NT2/D1 (cell line): ENCODE data around the gene GOT1.

Experiments used
- DNase-seq: peaks from one replicate; pipeline ENCODE4 v3.0.0-alpha.2; 2011; ENCODE audit warnings: low read depth, low spot score
- H3K27me3 ChIP-seq: 2 replicates; pipeline ENCODE4 v1.6.0; 2011; ENCODE audit warnings: mild to moderate bottlenecking; ENCODE audit not compliant: insufficient read length, insufficient read depth
- H3K36me3 ChIP-seq: 2 replicates; pipeline ENCODE4 v1.6.1; 2011; ENCODE audit warnings: mild to moderate bottlenecking, low read length, mixed read lengths; ENCODE audit not compliant: insufficient read depth, insufficient read length
- H3K4me1 ChIP-seq: 2 replicates; pipeline ENCODE4 v1.5.1; 2011; ENCODE audit not compliant: insufficient read depth, insufficient read length
- H3K4me3 ChIP-seq: 2 replicates; pipeline ENCODE4 v1.5.1; 2011; ENCODE audit warnings: low read depth; ENCODE audit not compliant: insufficient read length
- H3K9ac ChIP-seq: 2 replicates; pipeline ENCODE4 v1.6.0; 2011; ENCODE audit warnings: low read depth; ENCODE audit not compliant: insufficient read length
- H3K9me3 ChIP-seq: 2 replicates; pipeline ENCODE4 v1.5.1; 2011; ENCODE audit warnings: mild to moderate bottlenecking, low read length; ENCODE audit not compliant: insufficient read depth
- SUZ12 ChIP-seq: IDR thresholded peaks from 2 replicates; pipeline ENCODE4 v1.6.1; 2011; ENCODE audit not compliant: insufficient read length, insufficient read depth; ENCODE audit errors: extremely low read depth
- YY1 ChIP-seq: IDR thresholded peaks from 2 replicates; pipeline ENCODE4 v1.6.1; 2011; ENCODE audit not compliant: insufficient read length, insufficient read depth
- ZNF274 ChIP-seq: IDR thresholded peaks from 2 replicates; pipeline ENCODE4 v1.6.1; 2011; ENCODE audit warnings: mild to moderate bottlenecking, low read depth, low read length

GOT1 gene

DNA sequence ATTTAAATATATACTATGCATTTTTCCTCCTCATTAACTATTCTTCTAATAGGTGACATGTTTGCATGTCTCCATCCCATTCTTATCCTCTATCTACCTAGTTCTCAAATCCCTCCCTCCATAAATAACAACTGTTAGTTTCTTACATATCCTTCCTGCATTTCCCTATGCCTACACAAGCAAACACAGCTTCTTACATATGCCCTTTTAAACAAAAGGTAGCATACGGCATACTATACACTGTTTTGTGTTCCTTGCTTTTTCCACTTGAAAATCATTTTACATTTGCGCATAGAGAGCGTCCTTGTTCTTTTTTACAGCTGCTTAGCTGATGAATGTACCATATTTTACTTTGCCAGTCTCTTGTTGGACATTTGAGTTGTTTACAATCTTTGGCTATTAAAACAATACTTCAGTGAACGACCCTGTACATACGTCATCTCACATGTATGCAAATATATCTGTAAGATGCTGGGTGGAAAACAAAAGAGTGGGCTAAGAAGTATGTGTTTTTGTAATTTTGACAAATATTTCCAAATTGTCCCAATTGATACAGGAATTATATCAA is 7.8 kb downstream of the GOT1 start:
- no peak overlapping the region for H3K4me3 ChIP-seq
- no peak for DNase-seq
- no peaks in the 10 kb centered on the region for H3K4me1 ChIP-seq
- H3K9ac ChIP-seq = no peak overlapping the region
- peaks cover 49% of the 10 kb centered on the region for H3K36me3 ChIP-seq
- H3K9me3 ChIP-seq = no peaks in the 10 kb centered on the region
- TF ChIP-seq ZNF274 = no peak
- TF ChIP-seq SUZ12 = no peak
- no peak for TF ChIP-seq YY1
- H3K27me3 ChIP-seq = no peaks in the 10 kb centered on the region

DNA sequence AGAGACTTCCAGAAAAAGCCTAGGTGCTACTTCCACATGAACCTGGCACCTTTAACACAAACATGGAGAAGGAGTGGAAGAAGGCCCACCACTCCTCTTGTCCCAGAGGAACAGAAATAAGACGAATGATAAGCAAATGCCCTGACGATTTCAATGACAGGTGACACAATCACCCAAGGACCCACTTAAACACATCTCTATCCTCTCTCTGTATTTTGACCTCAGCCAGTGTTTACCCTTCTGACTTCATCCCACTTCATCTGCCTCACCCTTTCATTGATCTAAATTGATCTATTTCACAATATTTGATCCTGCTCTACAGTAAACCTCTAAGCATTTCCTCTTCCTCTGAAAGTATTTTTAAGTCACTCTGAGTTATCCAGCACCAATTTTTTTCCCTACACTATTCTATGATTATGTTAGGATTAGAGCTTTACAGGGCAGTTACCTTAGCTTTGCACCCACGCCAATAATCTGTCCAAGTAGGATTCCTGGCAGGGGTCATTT is 9.1 kb downstream of the GOT1 start:
- no peak overlapping the region for H3K4me3 ChIP-seq
- H3K9ac ChIP-seq = no peak overlapping the region
- no peak for DNase-seq
- peaks cover 46% of the 10 kb centered on the region for H3K36me3 ChIP-seq
- TF ChIP-seq SUZ12 = no peak
- no peak for TF ChIP-seq ZNF274
- no peak for TF ChIP-seq YY1
- H3K9me3 ChIP-seq = no peaks in the 10 kb centered on the region
- no peaks in the 10 kb centered on the region for H3K4me1 ChIP-seq
- H3K27me3 ChIP-seq = no peaks in the 10 kb centered on the region

DNA sequence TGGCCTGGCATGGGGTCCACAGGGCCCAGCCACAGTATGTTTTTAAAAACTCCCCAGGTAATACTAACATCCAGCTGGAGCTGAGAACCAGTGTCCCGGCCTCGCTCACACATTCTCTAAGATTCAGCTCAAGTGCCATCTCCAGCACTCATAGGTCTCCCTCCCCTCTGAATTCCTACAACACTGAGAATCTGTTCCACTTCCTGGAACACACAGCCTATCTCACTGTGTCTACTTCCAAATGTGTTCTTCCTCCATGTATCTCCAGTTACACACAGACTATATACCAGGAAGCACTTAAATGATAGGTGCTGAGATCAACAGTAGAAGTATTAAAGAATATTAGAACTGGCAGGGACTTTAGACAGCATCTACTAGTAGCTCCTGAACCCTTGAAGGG is 10.7 kb downstream of the GOT1 start:
- peaks cover 31% of the 10 kb centered on the region for H3K36me3 ChIP-seq
- TF ChIP-seq SUZ12 (no peak), ZNF274 (no peak), YY1 (no peak)
- no peak overlapping the region for H3K4me3 ChIP-seq
- no peaks in the 10 kb centered on the region for H3K27me3 ChIP-seq
- H3K9ac ChIP-seq = no peak overlapping the region
- no peaks in the 10 kb centered on the region for H3K9me3 ChIP-seq
- no peaks in the 10 kb centered on the region for H3K4me1 ChIP-seq
- DNase-seq = no peak

DNA sequence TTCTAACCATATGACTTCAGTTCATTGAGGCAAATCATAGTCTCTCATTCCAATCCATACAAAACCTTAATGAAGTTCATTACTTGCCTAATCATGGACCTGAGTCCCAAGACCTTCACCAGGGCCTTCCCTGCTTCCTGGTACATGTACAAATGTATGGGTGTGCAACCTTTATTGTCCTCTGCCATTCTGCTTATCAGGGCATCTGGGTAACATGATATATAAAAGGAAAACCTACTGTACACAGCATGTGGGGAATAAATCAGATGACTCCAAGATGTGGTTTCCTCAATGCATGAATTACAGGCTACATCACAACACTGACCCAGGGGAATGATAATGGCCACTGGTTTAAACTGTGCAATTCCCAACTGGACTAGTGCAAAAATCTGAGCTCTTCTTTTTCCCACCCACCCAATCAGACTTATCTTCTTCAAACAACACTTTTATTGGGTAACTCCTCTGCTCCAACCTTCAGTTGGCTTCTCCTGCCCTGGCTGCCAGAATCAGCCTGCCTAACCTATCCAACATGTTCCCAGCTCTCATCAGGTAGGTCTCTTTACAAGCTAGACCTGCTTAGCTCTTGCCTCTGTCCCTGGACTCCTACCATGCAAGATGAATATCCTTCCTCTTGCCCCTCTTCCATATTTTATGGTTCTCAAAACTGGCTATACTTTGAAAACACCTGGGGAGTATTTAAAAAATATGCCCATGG is 11.4 kb downstream of the GOT1 start:
- Histone ChIP-seq H3K36me3 (peaks cover 29% of the 10 kb centered on the region), H3K9me3 (no peaks in the 10 kb centered on the region), H3K4me3 (no peak overlapping the region), H3K27me3 (no peaks in the 10 kb centered on the region), H3K4me1 (no peaks in the 10 kb centered on the region), H3K9ac (no peak overlapping the region)
- no peak for DNase-seq
- TF ChIP-seq YY1 = no peak
- TF ChIP-seq ZNF274 = no peak
- no peak for TF ChIP-seq SUZ12

DNA sequence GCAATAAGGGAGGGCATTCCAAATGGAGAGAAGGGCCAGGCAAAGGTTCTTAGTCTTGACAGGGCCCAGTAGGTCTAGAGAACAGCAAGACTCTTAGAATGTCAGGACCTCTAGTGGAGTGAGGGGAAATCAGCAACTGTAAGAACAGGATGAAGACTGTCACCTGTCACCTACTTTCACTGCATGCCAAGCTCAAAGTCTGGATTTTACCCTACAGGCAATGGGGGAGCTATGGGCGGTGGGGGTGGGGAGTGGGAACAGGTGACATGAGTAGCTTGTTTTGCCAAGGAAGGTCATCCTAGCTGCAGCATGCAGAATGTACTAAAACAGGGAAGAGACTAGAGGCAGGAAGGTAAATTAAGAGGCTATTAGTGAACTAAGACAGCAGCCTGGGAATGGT is 18.3 kb downstream of the GOT1 start:
- no peak for TF ChIP-seq SUZ12
- no peak for TF ChIP-seq YY1
- TF ChIP-seq ZNF274 = no peak
- Histone ChIP-seq H3K9me3 (no peaks in the 10 kb centered on the region), H3K4me1 (no peaks in the 10 kb centered on the region), H3K4me3 (no peak overlapping the region), H3K27me3 (no peaks in the 10 kb centered on the region), H3K9ac (no peak overlapping the region), H3K36me3 (peaks cover 8% of the 10 kb centered on the region)
- no peak for DNase-seq

DNA sequence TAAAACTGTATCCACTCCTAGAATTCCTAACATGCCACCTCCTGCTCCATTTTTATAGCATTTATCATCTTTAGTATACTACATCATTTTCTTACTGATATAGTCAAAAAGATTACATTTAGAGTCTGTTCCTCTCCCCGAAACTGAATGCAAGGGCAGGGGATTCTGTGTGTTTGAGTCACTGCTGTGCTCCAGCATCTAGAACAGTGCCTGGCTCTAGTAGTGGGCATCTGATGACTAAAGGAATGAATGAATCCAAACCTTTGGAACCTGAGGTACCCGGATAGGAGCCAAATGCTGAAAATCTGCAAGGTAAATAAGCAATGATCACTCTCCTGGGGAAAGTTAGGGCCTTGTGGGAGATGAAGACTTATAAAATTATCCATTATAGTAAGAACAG is 18.9 kb downstream of the GOT1 start:
- Histone ChIP-seq H3K27me3 (no peaks in the 10 kb centered on the region), H3K36me3 (peaks cover 14% of the 10 kb centered on the region), H3K4me1 (no peaks in the 10 kb centered on the region), H3K9ac (no peak overlapping the region), H3K4me3 (no peak overlapping the region), H3K9me3 (no peaks in the 10 kb centered on the region)
- no peak for DNase-seq
- no peak for TF ChIP-seq YY1
- no peak for TF ChIP-seq SUZ12
- TF ChIP-seq ZNF274 = no peak

DNA sequence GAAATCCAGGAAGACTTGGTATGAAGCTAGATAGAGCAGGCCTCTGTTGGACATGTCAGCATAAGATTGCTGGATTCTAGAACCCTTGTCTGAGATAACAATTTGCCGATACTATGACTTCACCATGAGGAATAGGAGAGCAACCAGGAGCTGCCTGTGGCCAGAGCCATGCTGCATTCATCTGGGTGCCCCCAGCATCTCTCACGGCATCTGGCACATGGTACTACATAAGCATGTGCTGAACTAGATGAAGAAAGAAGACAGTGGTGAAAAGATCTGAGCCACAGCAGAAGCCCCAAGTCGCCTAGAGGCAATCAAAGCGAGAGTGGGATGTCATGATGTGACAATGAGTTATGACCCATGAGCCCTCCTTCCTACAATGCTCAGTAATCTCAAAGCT is 19.5 kb downstream of the GOT1 start:
- Histone ChIP-seq H3K4me1 (no peaks in the 10 kb centered on the region), H3K36me3 (peaks cover 20% of the 10 kb centered on the region), H3K9me3 (no peaks in the 10 kb centered on the region), H3K9ac (no peak overlapping the region), H3K27me3 (no peaks in the 10 kb centered on the region), H3K4me3 (no peak overlapping the region)
- no peak for DNase-seq
- TF ChIP-seq YY1 (no peak), SUZ12 (no peak), ZNF274 (no peak)
